ENCODE results near the gene MAFG. TPM values are rescaled to one million over a fixed set of nuclear protein-coding genes. Genes with fewer than 3 reads are reported as not detected.

The MAFG gene
- total and polyA plus RNA-seq, 2 of the 13 experiments (the other 11 are each of a cell fraction or from before 2014, with no cell fraction given), result 14.5 to 20.0 TPM

GRCh38 chr17:81902023-81902652 is 25.4 kb downstream of the MAFG start, which contains the start of gene NPB (continued):
- no peak for TF ChIP-seq FOXO1 (CRISPR knock-in tag; IDR thresholded peaks at IDR 0.05)
- TF ChIP-seq KAT2B (IDR thresholded peaks at IDR 0.05; ENCODE audit: borderline replicate concordance, low read depth, low read length), result no peak
- TF ChIP-seq KLF16 (CRISPR knock-in tag; IDR thresholded peaks at IDR 0.05), result 0 out of 4 replicates have a peak, but pooled peaks of 1 of the 2 experiments have one; percentile 32
- no peak for TF ChIP-seq ZSCAN21 (CRISPR knock-in tag; IDR thresholded peaks at IDR 0.05; ENCODE audit: borderline replicate concordance)
- TF ChIP-seq SNAPC4 (CRISPR knock-in tag; IDR thresholded peaks at IDR 0.05), result no peak
- TF ChIP-seq NFKB2 (CRISPR knock-in tag; IDR thresholded peaks at IDR 0.05; ENCODE audit: borderline replicate concordance), result no peak
- no peak for TF ChIP-seq AHDC1 (CRISPR knock-in tag; IDR thresholded peaks at IDR 0.05; ENCODE audit: borderline replicate concordance)
- TF ChIP-seq ZNF550 (CRISPR knock-in tag; IDR thresholded peaks at IDR 0.05; ENCODE audit: borderline replicate concordance), result peak; percentile 6; the same call in 1 of the 2 replicates
- no peak for TF ChIP-seq TCF7L2 (IDR thresholded peaks at IDR 0.05; ENCODE audit: low read depth, low read length)
- no peak for TF ChIP-seq KLF11 (CRISPR knock-in tag; IDR thresholded peaks at IDR 0.05)
- no peak for TF ChIP-seq SRF (IDR thresholded peaks at IDR 0.05; ENCODE audit: low read depth, low read length)
- no peak for TF ChIP-seq ZNF850 (CRISPR knock-in tag; conservative IDR thresholded peaks at IDR 0.05)
- TF ChIP-seq ZBTB14 (CRISPR knock-in tag; IDR thresholded peaks at IDR 0.05), result peak; percentile 26; the same call in 1 of the 2 replicates
- TF ChIP-seq CC2D1A (CRISPR knock-in tag; IDR thresholded peaks at IDR 0.05), result no peak
- no peak for TF ChIP-seq CSRNP1 (CRISPR knock-in tag; IDR thresholded peaks at IDR 0.05)
- TF ChIP-seq MTF1 (CRISPR knock-in tag; IDR thresholded peaks at IDR 0.05), result no peak

All from HepG2 (cell line).